RPMI7951 (cell line): Measurements from ENCODE around the gene C1QTNF7. TPM values are rescaled to one million over a fixed set of nuclear protein-coding genes. Genes with fewer than 3 reads are reported as not detected.

Experiments used
- total RNA-seq: library from RNA; depleted of rRNA; stranded (reverse); fragments of >200 nt; shearing (Covaris generic); gene quantifications from 2 replicates; pipeline ENCODE4 v1.2.3, GENCODE V29; 2014; rRNA removed

C1QTNF7 gene
- total RNA-seq, 1 experiment from 2014 or later, result not detected

Other genes with a start within 250 kb of the C1QTNF7 start
- gene CC2D2A, start 41.8 kb downstream of the C1QTNF7 start, total RNA-seq, result 17.7 and 21.1 TPM in 2 replicates
- 88.7 and 89.0 TPM in 2 replicates for gene FBXL5, start 227.3 kb downstream of the C1QTNF7 start, total RNA-seq